Astrocyte (in vitro differentiated cells and primary cell): ENCODE results near the gene ACTG1. TPM values are rescaled to one million over a fixed set of nuclear protein-coding genes. Genes with fewer than 3 reads are reported as not detected.

Source experiments
- DNase-seq: peaks from one replicate; pipeline ENCODE4 v3.0.0-alpha.2; 2010; ENCODE audit warnings: low read depth
- FAIRE-seq: peaks from 2 replicates; lab custom pipeline; 2011; peaks lifted over from hg19 to GRCh38; lab: Jason Lieb, UNC
- H2AFZ ChIP-seq: 2 replicates; pipeline ENCODE4 v1.6.0; 2012; ENCODE audit warnings: low read depth, low read length, inconsistent platforms
- H3K27ac ChIP-seq: 2 replicates; pipeline ENCODE4 v1.5.1; 2011; ENCODE audit warnings: low read depth, low read length, inconsistent platforms
- H3K27me3 ChIP-seq: 2 replicates; pipeline ENCODE4 v1.6.0; 2011; ENCODE audit warnings: low read length, inconsistent platforms; ENCODE audit not compliant: insufficient read depth
- H3K36me3 ChIP-seq: 2 replicates; pipeline ENCODE4 v1.5.1; 2011; ENCODE audit warnings: low read length, inconsistent platforms; ENCODE audit not compliant: insufficient read depth
- H3K4me1 ChIP-seq: 2 replicates; pipeline ENCODE4 v1.5.1; 2011; ENCODE audit warnings: low read length, inconsistent platforms; ENCODE audit not compliant: insufficient read depth
- H3K4me2 ChIP-seq: 2 replicates; pipeline ENCODE4 v1.6.0; 2012; ENCODE audit warnings: low read length, inconsistent platforms
- H3K4me3 ChIP-seq: 2 replicates; pipeline ENCODE4 v1.5.1; 2011; ENCODE audit warnings: low read depth, mild to moderate bottlenecking, low read length, inconsistent platforms; ENCODE audit not compliant: insufficient read depth
- H3K79me2 ChIP-seq: 2 replicates; pipeline ENCODE4 v1.6.0; 2012; ENCODE audit warnings: mild to moderate bottlenecking, low read length, inconsistent platforms; ENCODE audit not compliant: insufficient read depth
- H3K9ac ChIP-seq: 2 replicates; pipeline ENCODE4 v1.6.0; 2012; ENCODE audit warnings: mild to moderate bottlenecking, low read length, inconsistent platforms
- H3K9me3 ChIP-seq: 2 replicates; pipeline ENCODE4 v1.5.1; 2012; ENCODE audit warnings: low read depth, mild to moderate bottlenecking, low read length, inconsistent platforms; ENCODE audit not compliant: insufficient read depth
- H4K20me1 ChIP-seq: 2 replicates; pipeline ENCODE4 v1.6.0; 2012; ENCODE audit warnings: low read length, inconsistent platforms; ENCODE audit not compliant: insufficient read depth
- H3K27ac Mint-ChIP-seq: one replicate; pipeline ENCODE4 v1.8.0; 2021; ENCODE audit warnings: mild to moderate bottlenecking, mixed read lengths; ENCODE audit not compliant: unreplicated experiment
- H3K27me3 Mint-ChIP-seq: one replicate; pipeline ENCODE4 v1.8.0; 2021; ENCODE audit warnings: low read depth, mixed read lengths; ENCODE audit not compliant: unreplicated experiment
- H3K36me3 Mint-ChIP-seq: one replicate; pipeline ENCODE4 v1.8.0; 2021; ENCODE audit warnings: low read depth, mixed read lengths; ENCODE audit not compliant: unreplicated experiment
- H3K4me1 Mint-ChIP-seq: one replicate; pipeline ENCODE4 v1.8.0; 2021; ENCODE audit warnings: low read depth, mixed read lengths; ENCODE audit not compliant: unreplicated experiment
- H3K4me3 Mint-ChIP-seq: one replicate; pipeline ENCODE4 v1.8.0; 2021; ENCODE audit warnings: mild to moderate bottlenecking, moderate library complexity, mixed read lengths; ENCODE audit not compliant: unreplicated experiment
- H3K9me3 Mint-ChIP-seq: one replicate; pipeline ENCODE4 v1.8.0; 2021; ENCODE audit warnings: mild to moderate bottlenecking, mixed read lengths; ENCODE audit not compliant: unreplicated experiment
- EZH2 ChIP-seq: IDR thresholded peaks from 2 replicates; pipeline ENCODE4 v1.6.1; 2012; ENCODE audit warnings: mild to moderate bottlenecking, low read length, inconsistent platforms; ENCODE audit not compliant: insufficient read depth
- total RNA-seq: library from RNA; stranded (reverse); gene quantifications from 2 replicates; pipeline ENCODE4 v1.2.1, GENCODE V29; 2021
- TF ChIP-seq, protein P1 (sequence below): IDR thresholded peaks from 2 replicates; pipeline ENCODE4 v1.5.1; 2011; ENCODE audit warnings: low read depth, mild to moderate bottlenecking, inconsistent platforms, low read length, moderate library complexity; ENCODE audit not compliant: insufficient read depth

Gene ACTG1
- total RNA-seq, 1 donor from 2014 or later = 7,369 TPM

GRCh38 chr17:81527591-81528383 lies 15.2 kb upstream of the ACTG1 start, which contains the start of gene FSCN2:
Gene FSCN2, plus strand, starts transcription at chr17:81528377. Its CDS starts 155 bp downstream, at chr17:81528532.
- H3K36me3 ChIP-seq = no peaks in the 10 kb centered on the region
- H3K4me1 ChIP-seq = peaks cover 11% of the 10 kb centered on the region
- Mint-ChIP-seq H3K4me3 (no peak within 1 kb of the TSS), H3K27me3 (no peaks in the 10 kb centered on the region), H3K4me1 (no peaks in the 10 kb centered on the region), H3K9me3 (no peaks in the 10 kb centered on the region), H3K36me3 (no peaks in the 10 kb centered on the region), H3K27ac (no peak within 1 kb of the TSS)
- H3K27me3 ChIP-seq = peaks cover 7% of the 10 kb centered on the region
- no peak within 1 kb of the TSS for H3K9ac ChIP-seq
- no peak for TF ChIP-seq EZH2
- TF ChIP-seq, protein P1, sequence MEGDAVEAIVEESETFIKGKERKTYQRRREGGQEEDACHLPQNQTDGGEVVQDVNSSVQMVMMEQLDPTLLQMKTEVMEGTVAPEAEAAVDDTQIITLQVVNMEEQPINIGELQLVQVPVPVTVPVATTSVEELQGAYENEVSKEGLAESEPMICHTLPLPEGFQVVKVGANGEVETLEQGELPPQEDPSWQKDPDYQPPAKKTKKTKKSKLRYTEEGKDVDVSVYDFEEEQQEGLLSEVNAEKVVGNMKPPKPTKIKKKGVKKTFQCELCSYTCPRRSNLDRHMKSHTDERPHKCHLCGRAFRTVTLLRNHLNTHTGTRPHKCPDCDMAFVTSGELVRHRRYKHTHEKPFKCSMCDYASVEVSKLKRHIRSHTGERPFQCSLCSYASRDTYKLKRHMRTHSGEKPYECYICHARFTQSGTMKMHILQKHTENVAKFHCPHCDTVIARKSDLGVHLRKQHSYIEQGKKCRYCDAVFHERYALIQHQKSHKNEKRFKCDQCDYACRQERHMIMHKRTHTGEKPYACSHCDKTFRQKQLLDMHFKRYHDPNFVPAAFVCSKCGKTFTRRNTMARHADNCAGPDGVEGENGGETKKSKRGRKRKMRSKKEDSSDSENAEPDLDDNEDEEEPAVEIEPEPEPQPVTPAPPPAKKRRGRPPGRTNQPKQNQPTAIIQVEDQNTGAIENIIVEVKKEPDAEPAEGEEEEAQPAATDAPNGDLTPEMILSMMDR = no peak
- no peaks in the 10 kb centered on the region for H3K79me2 ChIP-seq
- no peak within 1 kb of the TSS for H3K4me3 ChIP-seq
- FAIRE-seq = no peak
- no peak within 1 kb of the TSS for H3K27ac ChIP-seq
- H3K9me3 ChIP-seq = no peaks in the 10 kb centered on the region
- H2AFZ ChIP-seq = no peak within 1 kb of the TSS
- peaks cover 10% of the 10 kb centered on the region for H4K20me1 ChIP-seq
- DNase-seq = no peak
- no peak within 1 kb of the TSS for H3K4me2 ChIP-seq

DNA sequence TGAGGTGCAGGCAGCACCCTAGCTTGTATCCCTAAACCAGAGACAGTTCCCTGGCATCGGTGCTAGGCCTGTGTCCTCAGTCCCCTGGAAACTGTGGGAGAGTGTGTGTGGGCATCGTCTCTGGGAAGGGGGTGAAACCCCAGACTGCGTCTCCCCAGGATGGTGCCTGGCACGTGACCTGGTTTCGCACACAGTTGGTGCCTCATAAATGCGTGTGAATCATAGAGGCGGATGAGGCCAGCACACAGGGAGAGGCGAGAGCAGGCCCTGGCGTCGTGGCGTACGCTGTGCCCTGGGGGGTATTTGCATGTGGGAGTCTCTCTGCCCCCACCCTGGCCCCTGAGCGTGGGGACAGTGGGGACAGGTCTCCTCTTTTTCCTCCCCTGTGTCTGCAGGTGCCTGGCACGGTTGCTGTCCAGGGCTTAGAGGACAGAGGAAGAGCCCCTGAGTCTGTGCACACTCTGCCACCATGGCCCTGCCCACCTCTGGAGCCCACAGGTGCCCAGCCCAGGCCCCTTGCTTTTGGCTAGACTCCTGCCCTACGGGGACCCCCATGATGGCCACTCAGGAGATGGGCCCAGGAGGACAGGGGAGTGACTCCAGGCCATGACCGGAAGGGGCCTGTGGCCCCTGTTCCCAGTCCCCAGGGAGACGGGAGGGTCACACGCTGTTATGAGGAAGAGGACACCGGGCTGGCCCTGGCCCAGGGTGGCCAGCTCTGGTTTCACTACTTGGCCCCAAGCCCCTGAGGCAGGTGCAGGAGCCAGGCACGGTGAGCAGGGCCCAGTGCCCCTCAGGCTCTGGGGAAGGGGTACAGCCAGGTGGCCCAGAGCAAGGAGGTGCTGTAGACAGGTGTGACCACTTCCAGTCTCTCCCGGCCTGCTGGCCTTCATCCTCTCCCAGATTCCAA lies 14.3 kb upstream of the ACTG1 start:
- H3K27me3 Mint-ChIP-seq = no peaks in the 10 kb centered on the region
- Histone ChIP-seq H3K4me1 (peaks cover 11% of the 10 kb centered on the region), H3K27ac (no peak overlapping the region), H2AFZ (no peak overlapping the region), H3K4me2 (no peak overlapping the region), H4K20me1 (peaks cover 15% of the 10 kb centered on the region), H3K79me2 (no peaks in the 10 kb centered on the region), H3K9ac (no peak overlapping the region), H3K27me3 (peaks cover 9% of the 10 kb centered on the region), H3K36me3 (no peaks in the 10 kb centered on the region), H3K4me3 (no peak overlapping the region), H3K9me3 (no peaks in the 10 kb centered on the region)
- no peak for DNase-seq
- H3K27ac Mint-ChIP-seq = no peak overlapping the region
- no peaks in the 10 kb centered on the region for H3K4me1 Mint-ChIP-seq
- TF ChIP-seq, protein P1 = no peak
- TF ChIP-seq EZH2 = no peak
- no peak for FAIRE-seq
- no peaks in the 10 kb centered on the region for H3K36me3 Mint-ChIP-seq
- H3K9me3 Mint-ChIP-seq = no peaks in the 10 kb centered on the region
- H3K4me3 Mint-ChIP-seq = no peak overlapping the region
